GM12878 (cell line): ENCODE measurements around the gene SPTA1. TPM values are rescaled to one million over a fixed set of nuclear protein-coding genes. Genes with fewer than 3 reads are reported as not detected.
A peak's percentile ranks its signal among the peaks of the same experiment; 100 is the strongest.

ENCODE experiments used
- ATAC-seq: fragments of 200-7000 bp; cut with Tn5 transposase; 3 replicates; pipeline ENCODE4 v1.9.1; 2020; ENCODE audit warnings: mild to moderate bottlenecking, moderate library complexity
- Bru-seq: library from RNA; stranded (reverse); fragments of 400-500 nt; gene quantifications from one replicate; lab custom pipeline; 2021; lab: Mats Ljungman, UMichigan
- BruChase-seq, 2 experiments: library from RNA; stranded (reverse); fragments of 400-500 nt; gene quantifications; one replicate each; lab custom pipeline; 2021; lab: Mats Ljungman, UMichigan
- BruUV-seq: library from RNA; stranded (reverse); fragments of 400-500 nt; replicated peaks from 2 replicates; lab custom pipeline; 2021; lab: Mats Ljungman, UMichigan
- CTCF ChIA-PET: fragments of 300-600 bp; sonication (Branson Sonifier 250); formaldehyde crosslinking; extraction: SDS; loops from one replicate; lab custom pipeline; 2021; ENCODE audit warnings: inconsistent platforms; lab: Yijun Ruan, JAX
- POLR2A ChIA-PET: fragments of 350-600 bp; formaldehyde crosslinking; extraction: SDS; loops from one replicate; lab custom pipeline; 2021; ENCODE audit warnings: inconsistent platforms; lab: Charles Lee
- RAD21 ChIA-PET: fragments of 300-600 bp; sonication (Branson Sonifier 250); formaldehyde crosslinking; loops from one replicate; lab custom pipeline; 2023; ENCODE audit warnings: antibody characterized with exemption; ENCODE audit not compliant: unreplicated experiment; lab: Charles Lee
- SMC1A ChIA-PET: fragments of 300-600 bp; sonication (Branson Sonifier 250); formaldehyde crosslinking; loops from one replicate; lab custom pipeline; 2023; ENCODE audit not compliant: unreplicated experiment, uncharacterized antibody; lab: Charles Lee
- DNase-seq: peaks from one replicate; pipeline ENCODE4 v3.0.0-alpha.2; 2011; ENCODE audit warnings: low read depth, low spot score
- FAIRE-seq: peaks from 3 replicates; lab custom pipeline; 2011; peaks lifted over from hg19 to GRCh38; lab: Jason Lieb, UNC
- H2AFZ ChIP-seq: 2 replicates; pipeline ENCODE4 v1.6.0; 2011; ENCODE audit warnings: low read depth, low read length, control low read depth; ENCODE audit not compliant: control insufficient read depth
- H3K27ac ChIP-seq: 2 replicates; pipeline ENCODE4 v1.5.1; 2011; ENCODE audit warnings: control low read depth; ENCODE audit not compliant: control insufficient read depth, insufficient read depth
- H3K27me3 ChIP-seq, 2 experiments: replicated peaks in 1 of 2; 2 replicates each; pipeline versions ENCODE4 v1.6.0 to v1.6.1; 2011; ENCODE audit warnings: low read length in 1 of 2; ENCODE audit not compliant: control insufficient read depth in 2 of 2, insufficient read depth in 2 of 2
- H3K36me3 ChIP-seq, 2 experiments: 2 replicates each; pipeline ENCODE4 v1.5.1; 2011; ENCODE audit warnings: low read length in 1 of 2; ENCODE audit not compliant: control insufficient read depth in 2 of 2, insufficient read depth in 2 of 2
- H3K4me1 ChIP-seq: 2 replicates; pipeline ENCODE4 v1.6.1; 2011; ENCODE audit warnings: mild to moderate bottlenecking, low read length, moderate library complexity, mixed read lengths; ENCODE audit not compliant: control insufficient read depth, insufficient read depth
- H3K4me2 ChIP-seq: 2 replicates; pipeline ENCODE4 v1.6.0; 2011; ENCODE audit warnings: control low read depth; ENCODE audit not compliant: control insufficient read depth, insufficient read depth
- H3K4me3 ChIP-seq: fragments of 200-600 bp; sonication (generic); 2 replicates; pipeline ENCODE4 v1.5.1; 2016
- H3K79me2 ChIP-seq: 2 replicates; pipeline ENCODE4 v1.6.0; 2011; ENCODE audit warnings: low read length; ENCODE audit not compliant: control insufficient read depth, insufficient read depth
- H3K9ac ChIP-seq: 2 replicates; pipeline ENCODE4 v1.8.0; 2011; ENCODE audit warnings: low read length, control low read depth, mixed read lengths; ENCODE audit not compliant: control insufficient read depth, insufficient read depth
- H3K9me3 ChIP-seq: replicated peaks from 3 replicates; pipeline ENCODE4 v1.5.1; 2011; ENCODE audit warnings: mild to moderate bottlenecking, low read length; ENCODE audit not compliant: control insufficient read depth, insufficient read depth
- H4K20me1 ChIP-seq: 2 replicates; pipeline ENCODE4 v1.6.0; 2011; ENCODE audit not compliant: control insufficient read depth, insufficient read depth
- NR2C1 ChIP-seq: fragments of 450-650 bp; IDR thresholded peaks from 2 replicates; pipeline ENCODE4 v1.6.1; 2017; ENCODE audit warnings: antibody characterized with exemption, mild to moderate bottlenecking, moderate library complexity
- WGBS: methylation state at CpG from one replicate; pipeline ENCODE4 v1.1.6; 2016; ENCODE audit warnings: low lambda C conversion rate; ENCODE audit not compliant: insufficient replicate concordance, insufficient coverage; ENCODE audit errors: missing lambda C conversion rate; 5-methylcytosine and 5-hydroxymethylcytosine counted together
- in situ Hi-C: fragments of 300-500 bp; cut with MboI; formaldehyde crosslinking; loops from 9 replicates; pipeline ENCODE4 v1.14.3; 2018; ENCODE audit warnings: mixed read lengths
- intact Hi-C: fragments of 100-400 bp; cut with micrococcal nuclease; formaldehyde crosslinking; loops from one replicate; pipeline ENCODE4 v1.14.2; 2022; ENCODE audit not compliant: unreplicated experiment
- long read RNA-seq, 2 experiments: library from polyadenylated mRNA; unstranded; transcript quantifications; one replicate each; pipeline ENCODE4 v2.0.0, GENCODE V29; 2019 to 2020
- polyA minus RNA-seq, 3 experiments: library from RNA; depleted of rRNA, polyadenylated mRNA; stranded (reverse); fragments of >200 nt; gene quantifications; 2 replicates each; pipeline ENCODE4 v1.2.3, GENCODE V29; 2011
- polyA plus RNA-seq, 11 experiments: library from polyadenylated mRNA; depleted of rRNA in 4 of 11; unstranded in 6 of 11; stranded (reverse) in 5 of 11; fragments of >200 nt; fragmentation: Nextera tagmentation in 4 of 11; fragmentation: Illumina TruSeq in 1 of 11; extraction: Ambion mirVana in 4 of 11; extraction: Trizol in 1 of 11; gene quantifications; 1 replicate in 1 of 11; 2 replicates in 10 of 11; pipeline versions ENCODE4 v1.2.1 to v1.2.3, GENCODE V29; 2011 to 2016; ENCODE audit warnings: inconsistent platforms in 2 of 11, missing spikeins in 2 of 11, low read depth in 1 of 11
- total RNA-seq, 4 experiments: library from RNA; depleted of rRNA in 3 of 4; stranded (reverse); fragments of >200 nt in 3 of 4; fragmentation: Illumina TruSeq in 1 of 4; extraction: Trizol in 1 of 4; gene quantifications; 2 replicates each; pipeline versions ENCODE4 v1.2.1 to v1.2.3, GENCODE V29; 2013 to 2021

Gene SPTA1
- 0.06 TPM in 1 of 2 replicates, not detected in the other for total RNA-seq (2013; cell fraction: nucleolus; rRNA removed)
- total RNA-seq (2014; rRNA removed) (not detected in 2 replicates), total RNA-seq (2014; rRNA removed; fragmentation: Illumina TruSeq; extraction: Trizol) (0.13 TPM in 1 of 2 replicates, not detected in the other), total RNA-seq (2021) (0.13 and 0.21 TPM in 2 replicates), polyA plus RNA-seq (2011; rRNA removed) (0.12 TPM in 1 of 2 replicates, not detected in the other), polyA plus RNA-seq (2014; fragmentation: Illumina TruSeq; extraction: Trizol) (under 0.01 TPM in 1 of 2 replicates, not detected in the other), polyA plus RNA-seq (2014; fragmentation: Nextera tagmentation; extraction: Ambion mirVana) (not detected), polyA plus RNA-seq (2014; rRNA removed) (0.12 TPM in 1 of 2 replicates, not detected in the other), polyA plus RNA-seq (2016; fragmentation: Nextera tagmentation; extraction: Ambion mirVana) (not detected), polyA minus RNA-seq (2011; rRNA and poly(A)+ RNA removed) (not detected in 2 replicates), Bru-seq, nascent RNA (not detected), BruChase-seq, experiment 1, labeled RNA remaining after a 6-hour chase (percentile 2 among the genes with signal in this experiment), BruChase-seq, experiment 2, labeled RNA remaining after a 2-hour chase (percentile 2 among the genes with signal in this experiment)
- not detected for polyA plus RNA-seq (2011; ENCODE audit: low read depth)
- polyA plus RNA-seq (2011; cell fraction: cytosol; rRNA removed) = not detected in 2 replicates
- polyA plus RNA-seq (2011; cell fraction: nucleus; rRNA removed) = 0.20 TPM in 1 of 2 replicates, not detected in the other
- 0.04 TPM in 1 of 2 replicates, not detected in the other for polyA plus RNA-seq (2012)
- polyA minus RNA-seq (2011; cell fraction: cytosol; rRNA and poly(A)+ RNA removed) = not detected in 2 replicates
- polyA minus RNA-seq (2011; cell fraction: nucleus; rRNA and poly(A)+ RNA removed) = not detected in 2 replicates
- long read RNA-seq, experiment 1 = 0 reads
- long read RNA-seq, experiment 2, partial matches to known transcripts = 0 of 1 reads
- long read RNA-seq, experiment 2, other reads (novel, unspliced or antisense) = 1 of 1 reads

GRCh38 chr1:158686111-158687009, at the start of gene SPTA1:
Gene SPTA1, minus strand, starts transcription at chr1:158686715. Its CDS starts 198 bp downstream, at chr1:158686517.
- H3K79me2 ChIP-seq = no peaks in the 10 kb centered on the region
- WGBS = 2% methylated on average over 7 of the region's 7 CpGs
- H3K27ac ChIP-seq = no peak within 1 kb of the TSS
- H3K4me3 ChIP-seq = no peak within 1 kb of the TSS
- ChIA-PET RAD21 (no interaction called here), CTCF (interaction anchor here (1.0 to 1.4 kb wide), 2 partner anchors 13 to 18 kb away, joined by 3 read pairs; no protein-coding TSS in a partner anchor)
- H2AFZ ChIP-seq = no peak within 1 kb of the TSS
- TF ChIP-seq NR2C1 = no peak
- TF ChIP-seq, all 136 proteins: peak for 0
- Histone ChIP-seq H4K20me1 (no peaks in the 10 kb centered on the region), H3K9me3 (no peaks in the 10 kb centered on the region), H3K27me3 (peaks cover 0 to 2% of the 10 kb centered on the region in 2 experiments; a peak in 1 of 4 replicates), H3K36me3 (no peaks in the 10 kb centered on the region), H3K4me1 (no peaks in the 10 kb centered on the region), H3K4me2 (no peak within 1 kb of the TSS), H3K9ac (no peak within 1 kb of the TSS)
- SMC1A ChIA-PET = no interaction called here
- intact Hi-C loops = no loop called here
- in situ Hi-C loops = no loop called here
- DNase-seq (no peak), FAIRE-seq (no peak), ATAC-seq (no peak)
- POLR2A ChIA-PET = no interaction called here
- no TSS peak for BruUV-seq
